ENCODE results near the gene GLRA1.

GRCh38 chr5:151967865-151968264, 43.2 kb upstream of the GLRA1 start:
- TF ChIP-seq POLR2A (IDR thresholded peaks at IDR 0.05) (no peak), POLR2AphosphoS5 (IDR thresholded peaks at IDR 0.05) (no peak)
- TF ChIP-seq, protein P1, sequence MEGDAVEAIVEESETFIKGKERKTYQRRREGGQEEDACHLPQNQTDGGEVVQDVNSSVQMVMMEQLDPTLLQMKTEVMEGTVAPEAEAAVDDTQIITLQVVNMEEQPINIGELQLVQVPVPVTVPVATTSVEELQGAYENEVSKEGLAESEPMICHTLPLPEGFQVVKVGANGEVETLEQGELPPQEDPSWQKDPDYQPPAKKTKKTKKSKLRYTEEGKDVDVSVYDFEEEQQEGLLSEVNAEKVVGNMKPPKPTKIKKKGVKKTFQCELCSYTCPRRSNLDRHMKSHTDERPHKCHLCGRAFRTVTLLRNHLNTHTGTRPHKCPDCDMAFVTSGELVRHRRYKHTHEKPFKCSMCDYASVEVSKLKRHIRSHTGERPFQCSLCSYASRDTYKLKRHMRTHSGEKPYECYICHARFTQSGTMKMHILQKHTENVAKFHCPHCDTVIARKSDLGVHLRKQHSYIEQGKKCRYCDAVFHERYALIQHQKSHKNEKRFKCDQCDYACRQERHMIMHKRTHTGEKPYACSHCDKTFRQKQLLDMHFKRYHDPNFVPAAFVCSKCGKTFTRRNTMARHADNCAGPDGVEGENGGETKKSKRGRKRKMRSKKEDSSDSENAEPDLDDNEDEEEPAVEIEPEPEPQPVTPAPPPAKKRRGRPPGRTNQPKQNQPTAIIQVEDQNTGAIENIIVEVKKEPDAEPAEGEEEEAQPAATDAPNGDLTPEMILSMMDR (IDR thresholded peaks at IDR 0.05 in 8 of 11, conservative IDR thresholded peaks at IDR 0.05 in 3 of 11), result no peak
